Colonic mucosa (tissue), 4 donors: ENCODE data around the gene THRA. TPM values are rescaled to one million over a fixed set of nuclear protein-coding genes. Genes with fewer than 3 reads are reported as not detected.

Source experiments
- DNase-seq: peaks from one replicate; pipeline ENCODE4 v3.0.0-alpha.2; 2020
- H3K27ac ChIP-seq: fragments of 200-600 bp; one replicate; pipeline ENCODE4 v1.8.0; 2021
- H3K27me3 ChIP-seq: fragments of 200-600 bp; one replicate; pipeline ENCODE4 v1.8.0; 2021
- H3K36me3 ChIP-seq: fragments of 200-600 bp; one replicate; pipeline ENCODE4 v1.8.0; 2021
- H3K4me1 ChIP-seq: fragments of 200-600 bp; one replicate; pipeline ENCODE4 v1.8.0; 2021; ENCODE audit warnings: mild to moderate bottlenecking
- H3K4me3 ChIP-seq: fragments of 200-600 bp; one replicate; pipeline ENCODE4 v1.8.0; 2021
- H3K9ac ChIP-seq, 2 donors: one replicate each; pipeline ENCODE4 v1.7.0; 2013; ENCODE audit warnings: control low read depth in 2 of 2, low read depth in 2 of 2, low read length in 2 of 2
- H3K9me3 ChIP-seq: fragments of 200-600 bp; one replicate; pipeline ENCODE4 v1.8.0; 2021
- CTCF ChIP-seq: fragments of 200-600 bp; IDR thresholded peaks from one replicate; pipeline ENCODE4 v1.8.0; 2022; ENCODE audit warnings: antibody characterized with exemption, mild to moderate bottlenecking
- intact Hi-C: fragments of 100-400 bp; cut with DNase I; formaldehyde crosslinking; loops from one replicate; pipeline ENCODE4 v1.14.1; 2022
- total RNA-seq, 2 donors: library from RNA; stranded (reverse); fragmentation: NEBNext Ultra II Directional in 1 of 2; extraction: Animal tissue kit (Norgen Biotek cat#: 25700) in 1 of 2; gene quantifications; one replicate each; pipeline ENCODE4 v1.2.1, GENCODE V29; 2021
- donor health status: healthy.
- donor health status: DM: no; HTN: no; CAD: no.
- donor health status: DM: no; HTN: no; CAD: no.

THRA gene
- total RNA-seq, 2 donors from 2014 or later: 40.3 to 44.5 TPM

GRCh38 chr17:40060887-40061608, 1.7 kb upstream of the THRA start:
- Histone ChIP-seq H3K9me3 (no peaks in the 10 kb centered on the region), H3K27ac (no peak overlapping the region), H3K36me3 (no peaks in the 10 kb centered on the region), H3K4me1 (peaks cover 13% of the 10 kb centered on the region), H3K9ac (peak overlapping the region in 1 of 2 donors; percentile 14), H3K4me3 (no peak overlapping the region), H3K27me3 (no peaks in the 10 kb centered on the region)
- no peak for TF ChIP-seq CTCF
- intact Hi-C loops: loop anchor here (5.0 kb wide), 2 partner anchors 36 to 51 kb away; no protein-coding TSS in a partner anchor
- DNase-seq: no peak

DNA sequence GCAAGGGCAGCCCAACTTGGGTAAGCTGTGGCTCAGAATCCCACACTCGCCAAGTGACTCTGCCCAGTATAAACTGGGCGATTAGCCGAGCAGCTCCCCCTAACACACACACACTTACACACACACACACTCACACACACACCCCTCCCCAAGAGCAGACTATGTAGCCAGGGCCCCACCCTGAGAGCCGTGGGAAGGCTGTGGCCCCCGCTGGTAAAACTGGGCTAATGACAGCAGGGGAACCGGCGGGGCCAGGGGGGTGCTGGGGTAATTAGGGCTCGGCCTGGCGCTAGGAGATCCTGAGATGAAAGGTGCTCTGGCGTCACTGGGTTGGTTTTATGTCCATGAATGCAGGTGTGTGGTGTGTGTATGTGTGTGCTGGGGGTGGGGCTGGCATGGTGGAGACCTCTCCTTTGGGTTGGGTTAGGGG, 1.1 kb upstream of the THRA start:
- H3K27me3 ChIP-seq: no peaks in the 10 kb centered on the region
- no peaks in the 10 kb centered on the region for H3K36me3 ChIP-seq
- peak overlapping the region in 1 of 2 donors; percentile 77 for H3K9ac ChIP-seq
- no peak overlapping the region for H3K27ac ChIP-seq
- H3K4me1 ChIP-seq: peaks cover 13% of the 10 kb centered on the region
- TF ChIP-seq CTCF: no peak
- no peak for DNase-seq
- intact Hi-C loops: loop anchor here (5.0 kb wide), 2 partner anchors 36 to 51 kb away; no protein-coding TSS in a partner anchor
- H3K9me3 ChIP-seq: no peaks in the 10 kb centered on the region
- no peak overlapping the region for H3K4me3 ChIP-seq

GRCh38 chr17:40063187-40063771, 514 bp downstream of the THRA start:
- H3K36me3 ChIP-seq: no peaks in the 10 kb centered on the region
- intact Hi-C loops: loop anchor here (5.0 kb wide), 2 partner anchors 34 to 49 kb away; no protein-coding TSS in a partner anchor
- H3K27me3 ChIP-seq: no peaks in the 10 kb centered on the region
- no peak for TF ChIP-seq CTCF
- H3K9me3 ChIP-seq: no peaks in the 10 kb centered on the region
- peak; percentile 56 for DNase-seq
- peak overlapping the region; percentile 96 to 99 for H3K9ac ChIP-seq
- peaks cover 19% of the 10 kb centered on the region for H3K4me1 ChIP-seq
- H3K4me3 ChIP-seq: peak overlapping the region; percentile 82
- peak overlapping the region; percentile 77 for H3K27ac ChIP-seq

DNA sequence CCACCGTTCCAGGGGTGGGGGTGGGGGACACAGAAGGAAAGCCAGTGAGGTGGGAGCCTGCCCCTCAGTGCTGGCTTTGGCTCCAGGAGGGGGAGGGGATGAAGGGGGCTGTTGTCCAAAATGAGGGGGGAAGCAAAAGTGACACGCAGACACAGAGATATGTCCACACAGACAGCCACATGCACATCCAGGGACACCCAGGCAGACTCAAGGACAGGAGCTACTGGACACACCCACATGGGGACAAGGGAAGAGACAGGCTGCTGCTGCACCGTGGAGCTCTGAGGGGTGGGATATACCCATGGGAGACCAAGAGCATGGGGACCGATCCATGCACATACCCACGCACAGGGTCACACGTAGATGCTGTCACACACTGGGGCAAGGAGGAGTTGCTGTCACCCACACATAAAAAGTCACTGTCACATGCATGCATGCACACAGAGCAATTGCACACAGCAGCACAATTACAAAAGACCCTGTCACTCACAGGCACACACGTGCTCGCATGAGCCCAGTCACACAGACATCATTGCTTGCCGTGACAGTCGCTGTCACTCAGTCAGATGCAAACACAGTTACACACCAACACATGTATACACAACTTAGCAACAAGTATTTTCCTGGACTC, 1.3 kb downstream of the THRA start:
- no peaks in the 10 kb centered on the region for H3K9me3 ChIP-seq
- peak overlapping the region; percentile 96 to 99 for H3K9ac ChIP-seq
- peaks cover 23% of the 10 kb centered on the region for H3K4me1 ChIP-seq
- TF ChIP-seq CTCF: no peak
- peak; percentile 62 for DNase-seq
- H3K27ac ChIP-seq: peak overlapping the region; percentile 77
- intact Hi-C loops: loop anchor here (5.0 kb wide), 2 partner anchors 33 to 48 kb away; no protein-coding TSS in a partner anchor
- H3K4me3 ChIP-seq: peak overlapping the region; percentile 82
- H3K27me3 ChIP-seq: no peaks in the 10 kb centered on the region
- H3K36me3 ChIP-seq: no peaks in the 10 kb centered on the region

- Histone ChIP-seq H3K9ac (peak overlapping the region; percentile 50 to 99), H3K27ac (peak overlapping the region; percentile 77), H3K9me3 (no peaks in the 10 kb centered on the region), H3K27me3 (no peaks in the 10 kb centered on the region), H3K36me3 (no peaks in the 10 kb centered on the region), H3K4me1 (peaks cover 33% of the 10 kb centered on the region), H3K4me3 (peak overlapping the region; percentile 82)
- no peak for TF ChIP-seq CTCF
- intact Hi-C loops: loop anchor here (5.0 kb wide), 2 partner anchors 32 to 47 kb away; no protein-coding TSS in a partner anchor
- no peak for DNase-seq
Measured at GRCh38 chr17:40064971-40065768, 2.4 kb downstream of the THRA start.
